ENCODE measurements around the gene PLG.

The PLG gene

DNA sequence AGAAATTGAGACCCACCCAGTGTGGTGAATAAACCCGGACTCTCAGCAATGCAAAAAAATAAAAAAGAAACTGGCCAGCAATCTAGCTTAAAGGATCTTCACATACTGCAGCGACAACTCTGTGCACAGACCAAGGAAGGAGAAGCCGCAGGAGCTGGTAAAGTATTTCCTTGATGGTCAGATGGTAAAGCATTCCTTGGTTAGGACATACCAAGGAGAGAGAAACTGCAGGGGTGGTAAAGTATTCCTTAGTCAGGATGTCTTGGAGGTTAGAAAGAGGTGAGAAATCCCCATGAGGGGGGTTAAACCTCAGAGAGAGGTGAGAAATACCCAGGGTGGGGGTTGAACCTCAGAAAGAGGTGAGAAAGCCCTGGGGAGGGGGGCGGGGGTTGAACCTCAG is 86.8 kb downstream of the PLG start:
- TF ChIP-seq BHLHE40 (IDR thresholded peaks at IDR 0.05; ENCODE audit: borderline replicate concordance) (no peak), TARDBP (IDR thresholded peaks at IDR 0.05) (no peak), ARNT (IDR thresholded peaks at IDR 0.05) (no peak), FOXK2 (IDR thresholded peaks at IDR 0.05) (no peak), HDGF (IDR thresholded peaks at IDR 0.05; ENCODE audit: borderline replicate concordance) (no peak)
- POLR2A ChIA-PET: no interaction called here
- CTCF ChIA-PET: no interaction called here

DNA sequence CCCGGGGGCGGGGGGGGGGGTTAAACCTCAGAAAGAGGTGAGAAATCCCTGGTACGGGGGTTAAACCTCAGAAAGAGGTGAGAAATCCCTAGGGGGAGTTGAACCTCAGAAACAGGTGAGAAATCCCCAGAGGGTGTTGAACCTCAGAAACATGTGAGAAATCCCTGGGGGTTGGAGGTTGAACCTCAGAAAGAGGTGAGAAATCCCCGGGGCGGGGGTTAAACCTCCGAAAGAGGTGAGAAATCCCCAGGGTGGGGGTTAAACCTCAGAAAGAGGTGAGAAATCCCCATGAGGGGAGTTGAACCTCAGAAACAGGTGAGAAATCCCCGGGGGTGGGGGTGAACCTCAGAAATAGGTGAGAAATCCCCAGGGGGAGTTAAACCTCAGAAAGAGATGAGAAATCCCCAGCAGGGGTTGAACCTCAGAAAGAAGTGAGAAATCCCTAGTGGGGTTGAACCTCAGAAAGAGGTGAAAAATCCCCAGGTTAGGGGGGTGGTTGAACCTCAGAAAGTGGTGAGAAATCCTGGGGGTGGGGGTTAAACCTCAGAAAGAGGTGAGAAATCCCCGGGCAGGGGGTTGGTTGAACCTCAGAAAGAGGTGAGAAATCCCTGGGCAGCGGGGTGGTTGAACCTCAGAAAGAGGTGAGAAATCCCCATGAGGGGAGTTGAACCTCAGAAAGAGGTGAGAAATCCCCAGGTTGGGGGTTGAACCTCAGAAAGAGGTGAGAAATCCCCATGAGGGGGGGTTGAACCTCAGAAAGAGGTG is 87.4 kb downstream of the PLG start:
- DNase-seq (ENCODE audit: extremely low spot score): no peak
- no peak for TF ChIP-seq BHLHE40 (IDR thresholded peaks at IDR 0.05; ENCODE audit: borderline replicate concordance)
- no peak for TF ChIP-seq ZNF384 (IDR thresholded peaks at IDR 0.05)
- TF ChIP-seq ELF4 (IDR thresholded peaks at IDR 0.05): no peak
- no peak for TF ChIP-seq LEF1 (IDR thresholded peaks at IDR 0.05; ENCODE audit: borderline replicate concordance)
- no peak for TF ChIP-seq TARDBP (IDR thresholded peaks at IDR 0.05)
- ChIA-PET CTCF (interaction anchor here (0.6 to 0.7 kb wide), 2 partner anchors 12 to 28 kb away, joined by 3 to 4 read pairs; no protein-coding TSS in a partner anchor), POLR2A (no interaction called here)

More for the DNA sequence above, 86.8 kb downstream of the PLG start:
- DNase-seq (ENCODE audit: extremely low spot score): no peak

DNA sequence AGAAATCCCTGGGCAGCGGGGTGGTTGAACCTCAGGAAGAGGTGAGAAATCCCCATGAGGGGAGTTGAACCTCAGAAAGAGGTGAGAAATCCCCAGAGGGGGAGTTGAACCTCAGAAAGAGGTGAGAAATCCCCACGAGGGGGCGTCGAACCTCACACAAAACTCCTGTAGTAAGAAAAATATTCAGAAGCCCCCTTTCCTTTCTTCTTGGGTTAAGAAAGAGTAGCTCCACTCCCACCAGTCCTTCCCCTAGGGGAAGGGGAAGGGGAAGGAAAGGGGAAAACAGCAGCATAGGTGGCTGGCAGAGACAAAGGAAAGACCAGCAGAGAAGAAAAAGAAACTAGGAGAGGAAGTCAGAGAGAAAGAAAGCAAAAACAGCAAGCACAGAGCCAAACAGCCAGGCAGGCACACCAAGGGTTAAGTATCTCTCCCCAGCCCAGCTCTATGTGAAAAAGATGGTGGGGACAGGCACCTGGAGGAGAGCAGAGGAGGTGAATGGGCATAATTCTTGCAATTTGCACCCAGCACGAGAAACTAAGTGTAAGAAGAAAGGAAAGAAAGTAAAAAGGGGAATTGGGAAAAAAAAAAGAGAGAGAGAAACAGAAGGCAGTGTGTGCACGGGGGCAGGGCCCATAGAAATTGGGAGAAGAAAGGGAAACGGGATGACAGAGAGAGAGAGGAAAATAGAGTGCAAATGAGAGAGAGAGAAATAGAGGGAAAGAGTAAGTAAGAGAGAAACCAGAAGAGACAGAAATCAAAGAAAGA is 88.2 kb downstream of the PLG start:
- CTCF ChIA-PET: interaction anchor here (0.6 to 0.7 kb wide), 2 partner anchors 11 to 28 kb away, joined by 3 to 4 read pairs; no protein-coding TSS in a partner anchor
- POLR2A ChIA-PET: no interaction called here
- TF ChIP-seq ARNT (IDR thresholded peaks at IDR 0.05): no peak
- no peak for TF ChIP-seq L3MBTL2 (conservative IDR thresholded peaks at IDR 0.05)
- no peak for TF ChIP-seq BHLHE40 (IDR thresholded peaks at IDR 0.05; ENCODE audit: borderline replicate concordance)
- no peak for TF ChIP-seq FOXA1 (IDR thresholded peaks at IDR 0.05)
- no peak for TF ChIP-seq SUZ12 (IDR thresholded peaks at IDR 0.05)
- no peak for TF ChIP-seq SP1 (IDR thresholded peaks at IDR 0.05)
- TF ChIP-seq FOXM1 (IDR thresholded peaks at IDR 0.05; ENCODE audit: borderline replicate concordance): no peak
- no peak for TF ChIP-seq FOXK2 (IDR thresholded peaks at IDR 0.05)
- no peak for TF ChIP-seq NFRKB (IDR thresholded peaks at IDR 0.05)
- no peak for TF ChIP-seq CTBP1 (IDR thresholded peaks at IDR 0.05; ENCODE audit: borderline replicate concordance)
- no peak for TF ChIP-seq LEF1 (IDR thresholded peaks at IDR 0.05; ENCODE audit: borderline replicate concordance)
- TF ChIP-seq, protein P1, sequence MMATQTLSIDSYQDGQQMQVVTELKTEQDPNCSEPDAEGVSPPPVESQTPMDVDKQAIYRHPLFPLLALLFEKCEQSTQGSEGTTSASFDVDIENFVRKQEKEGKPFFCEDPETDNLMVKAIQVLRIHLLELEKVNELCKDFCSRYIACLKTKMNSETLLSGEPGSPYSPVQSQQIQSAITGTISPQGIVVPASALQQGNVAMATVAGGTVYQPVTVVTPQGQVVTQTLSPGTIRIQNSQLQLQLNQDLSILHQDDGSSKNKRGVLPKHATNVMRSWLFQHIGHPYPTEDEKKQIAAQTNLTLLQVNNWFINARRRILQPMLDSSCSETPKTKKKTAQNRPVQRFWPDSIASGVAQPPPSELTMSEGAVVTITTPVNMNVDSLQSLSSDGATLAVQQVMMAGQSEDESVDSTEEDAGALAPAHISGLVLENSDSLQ (IDR thresholded peaks at IDR 0.05): no peak
- TF ChIP-seq ZNF384 (IDR thresholded peaks at IDR 0.05): no peak
- DNase-seq (ENCODE audit: extremely low spot score): no peak

DNA sequence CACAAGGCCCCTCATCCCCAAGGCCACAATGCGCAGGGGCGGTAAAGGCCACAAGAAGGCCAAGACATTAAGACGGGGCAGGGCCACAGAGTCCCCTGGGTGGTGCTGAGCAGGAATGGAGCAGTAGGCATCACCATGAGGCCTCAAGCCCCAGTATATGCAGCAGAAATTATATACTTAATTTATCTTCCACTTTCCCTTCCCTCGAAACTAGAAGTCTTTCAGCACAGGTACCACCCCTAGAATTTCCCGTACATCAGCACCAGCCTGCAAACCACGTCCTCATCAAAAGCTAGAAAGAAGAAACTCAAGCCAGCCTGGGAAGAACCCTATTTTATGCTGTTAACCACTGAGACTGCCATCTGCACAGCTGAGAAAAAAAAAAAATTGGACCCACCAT is 89.4 kb downstream of the PLG start:
- CTCF ChIA-PET: no interaction called here
- no peak for TF ChIP-seq CTBP1 (IDR thresholded peaks at IDR 0.05; ENCODE audit: borderline replicate concordance)
- no peak for DNase-seq (ENCODE audit: extremely low spot score)
- POLR2A ChIA-PET: no interaction called here

DNA sequence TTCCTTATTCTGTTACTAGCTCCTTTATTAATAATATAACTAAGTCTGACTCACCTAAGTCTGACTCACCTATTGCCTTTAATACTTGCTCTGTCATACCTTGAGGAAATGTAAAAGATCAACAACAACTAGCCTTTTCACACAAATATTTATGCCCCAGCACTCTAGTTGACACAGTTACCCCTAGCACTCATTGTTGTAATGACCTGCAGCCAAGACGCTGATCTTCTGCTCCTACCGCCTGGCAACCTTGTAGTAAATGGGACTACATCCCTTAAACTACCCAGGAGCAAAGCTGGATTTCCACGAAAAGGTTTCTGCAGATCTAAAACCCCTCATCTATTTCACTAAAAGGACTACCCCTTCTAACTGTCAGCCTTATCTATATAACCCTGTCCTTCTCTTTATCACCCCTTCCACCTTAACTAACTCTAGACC is 90.0 kb downstream of the PLG start:
- ChIA-PET CTCF (no interaction called here), POLR2A (no interaction called here)
- no peak for TF ChIP-seq L3MBTL2 (conservative IDR thresholded peaks at IDR 0.05)
- no peak for TF ChIP-seq TARDBP (IDR thresholded peaks at IDR 0.05)
- TF ChIP-seq SUZ12 (IDR thresholded peaks at IDR 0.05): no peak
- no peak for TF ChIP-seq HDGF (IDR thresholded peaks at IDR 0.05; ENCODE audit: borderline replicate concordance)
- TF ChIP-seq, protein P1 (IDR thresholded peaks at IDR 0.05): no peak
- no peak for TF ChIP-seq FOXM1 (IDR thresholded peaks at IDR 0.05; ENCODE audit: borderline replicate concordance)
- no peak for TF ChIP-seq ELF4 (IDR thresholded peaks at IDR 0.05)
- no peak for TF ChIP-seq LEF1 (IDR thresholded peaks at IDR 0.05; ENCODE audit: borderline replicate concordance)
- no peak for TF ChIP-seq BHLHE40 (IDR thresholded peaks at IDR 0.05; ENCODE audit: borderline replicate concordance)
- TF ChIP-seq CTBP1 (IDR thresholded peaks at IDR 0.05; ENCODE audit: borderline replicate concordance): no peak
- no peak for TF ChIP-seq FOXK2 (IDR thresholded peaks at IDR 0.05)
- TF ChIP-seq SP1 (IDR thresholded peaks at IDR 0.05): no peak
- TF ChIP-seq ARNT (IDR thresholded peaks at IDR 0.05): no peak
- no peak for TF ChIP-seq FOXA1 (IDR thresholded peaks at IDR 0.05)
- TF ChIP-seq NFRKB (IDR thresholded peaks at IDR 0.05): no peak
- TF ChIP-seq ZNF384 (IDR thresholded peaks at IDR 0.05): no peak
- no peak for DNase-seq (ENCODE audit: extremely low spot score)

DNA sequence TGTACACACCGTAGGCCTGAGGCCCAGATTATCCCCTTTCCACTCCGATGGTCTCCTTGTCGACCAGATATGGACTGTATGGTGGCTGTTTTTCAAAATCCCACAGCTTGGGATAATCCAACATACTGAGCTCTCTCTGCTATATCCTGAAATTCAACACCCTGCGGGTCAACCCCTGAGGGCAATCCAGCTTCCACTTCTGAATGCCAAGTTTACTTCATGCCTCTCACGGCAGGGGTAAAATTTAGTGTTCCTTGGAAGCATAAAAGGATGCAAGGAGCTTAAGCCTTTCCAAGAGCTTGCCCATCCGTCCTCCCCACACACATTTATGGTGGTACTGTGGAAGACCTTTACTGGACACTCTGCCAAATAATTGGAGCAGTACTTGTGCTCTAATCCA is 90.7 kb downstream of the PLG start:
- ChIA-PET POLR2A (no interaction called here), CTCF (no interaction called here)
- no peak for DNase-seq (ENCODE audit: extremely low spot score)
- no peak for TF ChIP-seq BHLHE40 (IDR thresholded peaks at IDR 0.05; ENCODE audit: borderline replicate concordance)

DNA sequence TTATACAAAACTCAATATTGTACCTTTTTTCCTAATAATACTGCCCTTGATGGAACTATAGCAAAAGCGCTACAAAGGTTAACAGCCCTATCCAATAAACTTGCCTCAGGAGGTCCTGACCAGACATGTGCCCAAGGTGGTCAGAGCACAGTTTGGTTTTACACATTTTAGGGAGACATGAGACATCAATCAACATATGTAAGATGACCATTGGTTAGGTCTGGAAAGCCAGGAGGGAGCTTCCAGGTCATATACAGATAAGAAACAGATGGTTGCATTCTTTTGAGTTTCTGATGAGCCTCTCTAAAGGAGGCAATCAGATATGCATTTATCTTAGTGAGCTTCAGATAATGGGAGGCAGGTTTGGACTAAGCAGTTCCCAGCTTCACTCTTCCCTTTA is 91.6 kb downstream of the PLG start:
- ChIA-PET POLR2A (no interaction called here), CTCF (no interaction called here)
- TF ChIP-seq NFRKB (IDR thresholded peaks at IDR 0.05) (no peak), FOXA1 (IDR thresholded peaks at IDR 0.05) (no peak), SP1 (IDR thresholded peaks at IDR 0.05) (no peak), LEF1 (IDR thresholded peaks at IDR 0.05; ENCODE audit: borderline replicate concordance) (no peak), BHLHE40 (IDR thresholded peaks at IDR 0.05; ENCODE audit: borderline replicate concordance) (no peak), L3MBTL2 (conservative IDR thresholded peaks at IDR 0.05) (no peak), HDGF (IDR thresholded peaks at IDR 0.05; ENCODE audit: borderline replicate concordance) (no peak), SUZ12 (IDR thresholded peaks at IDR 0.05) (no peak), ELF4 (IDR thresholded peaks at IDR 0.05) (no peak), CTBP1 (IDR thresholded peaks at IDR 0.05; ENCODE audit: borderline replicate concordance) (no peak), TARDBP (IDR thresholded peaks at IDR 0.05) (no peak), FOXK2 (IDR thresholded peaks at IDR 0.05) (no peak)
- TF ChIP-seq, protein P1 (IDR thresholded peaks at IDR 0.05): no peak
- no peak for DNase-seq (ENCODE audit: extremely low spot score)
